OCI-LY1 (cell line): Measurements from ENCODE around the gene PCSK6.

Experiments
- H2AFZ ChIP-seq: fragments of 200-600 bp; sonication (generic), shearing (Covaris generic); 2 replicates; pipeline ENCODE4 v1.6.0; 2014; ENCODE audit warnings: antibody characterized with exemption, mild to moderate bottlenecking, low read length
- H3F3A ChIP-seq: fragments of 200-600 bp; sonication (generic), shearing (Covaris generic); 2 replicates; pipeline ENCODE4 v1.6.0; 2014; ENCODE audit warnings: mild to moderate bottlenecking, antibody characterized with exemption, low read length, moderate library complexity; ENCODE audit not compliant: insufficient read depth
- H3K27ac ChIP-seq: fragments of 200-600 bp; sonication (generic); 2 replicates; pipeline ENCODE4 v1.5.1; 2014; ENCODE audit warnings: low read length, mixed run types, mild to moderate bottlenecking, low read depth; ENCODE audit not compliant: poor library complexity, severe bottlenecking
- H3K27me3 ChIP-seq: fragments of 200-600 bp; sonication (generic); 2 replicates; pipeline ENCODE4 v1.6.0; 2014; ENCODE audit warnings: antibody characterized with exemption, mild to moderate bottlenecking, low read length, moderate library complexity; ENCODE audit not compliant: insufficient read depth
- H3K36me3 ChIP-seq: fragments of 200-600 bp; sonication (generic); 2 replicates; pipeline ENCODE4 v1.6.1; 2014; ENCODE audit warnings: mild to moderate bottlenecking, antibody characterized with exemption, low read length, moderate library complexity, mixed read lengths; ENCODE audit not compliant: insufficient read depth
- H3K4me1 ChIP-seq: fragments of 200-600 bp; sonication (generic); 2 replicates; pipeline ENCODE4 v1.5.1; 2014; ENCODE audit warnings: mild to moderate bottlenecking, low read length, moderate library complexity; ENCODE audit not compliant: insufficient read depth, severe bottlenecking
- H3K4me2 ChIP-seq: fragments of 200-600 bp; sonication (generic), shearing (Covaris generic); 2 replicates; pipeline ENCODE4 v1.6.1; 2014; ENCODE audit warnings: low read length
- H3K4me3 ChIP-seq: fragments of 200-600 bp; sonication (generic); 2 replicates; pipeline ENCODE4 v1.5.1; 2014; ENCODE audit warnings: low read length, low read depth, mild to moderate bottlenecking, mixed read lengths; ENCODE audit not compliant: poor library complexity, severe bottlenecking
- H3K79me2 ChIP-seq: fragments of 200-600 bp; shearing (Covaris generic); 2 replicates; pipeline ENCODE4 v1.6.1; 2016; ENCODE audit warnings: mixed run types, low read length, mixed read lengths; ENCODE audit not compliant: insufficient read depth
- H3K9ac ChIP-seq: fragments of 200-600 bp; sonication (generic), shearing (Covaris generic); 2 replicates; pipeline ENCODE4 v1.6.1; 2014; ENCODE audit warnings: mild to moderate bottlenecking, low read length, mixed read lengths
- H3K9me2 ChIP-seq: fragments of 200-600 bp; sonication (generic), shearing (Covaris generic); 2 replicates; pipeline ENCODE4 v1.6.1; 2014; ENCODE audit warnings: low read depth, mild to moderate bottlenecking, low read length, mixed read lengths
- H3K9me3 ChIP-seq: fragments of 200-600 bp; shearing (Covaris generic); 2 replicates; pipeline ENCODE4 v1.6.1; 2014; ENCODE audit warnings: low read length, mixed read lengths
- H4K20me1 ChIP-seq: fragments of 200-600 bp; sonication (generic), shearing (Covaris generic); 2 replicates; pipeline ENCODE4 v1.6.0; 2016; ENCODE audit warnings: mild to moderate bottlenecking, low read length; ENCODE audit not compliant: insufficient read depth
- CTCF ChIP-seq: fragments of 200-600 bp; sonication (generic), shearing (Covaris generic); IDR thresholded peaks from 2 replicates; pipeline ENCODE4 v1.5.1; 2017; ENCODE audit warnings: mild to moderate bottlenecking, antibody characterized with exemption, low read length, moderate library complexity, mixed read lengths
- EZH2 ChIP-seq: fragments of 200-600 bp; sonication (generic), shearing (Covaris generic); IDR thresholded peaks from 2 replicates; pipeline ENCODE4 v1.8.0; 2017; ENCODE audit warnings: borderline replicate concordance, mixed run types, mild to moderate bottlenecking, antibody characterized with exemption, low read length, moderate library complexity, mixed read lengths

The PCSK6 gene

GRCh38 chr15:101381671-101382212 is 107.8 kb downstream of the PCSK6 start:
- no peaks in the 10 kb centered on the region for H3K9me2 ChIP-seq
- H2AFZ ChIP-seq = no peak overlapping the region
- H3K79me2 ChIP-seq = no peaks in the 10 kb centered on the region
- H3K4me3 ChIP-seq = no peak overlapping the region
- no peaks in the 10 kb centered on the region for H3K9me3 ChIP-seq
- H3K27me3 ChIP-seq = 0 out of 2 replicates have a peak, but pooled peaks cover 9% of the 10 kb centered on the region
- H3F3A ChIP-seq = no peaks in the 10 kb centered on the region
- TF ChIP-seq EZH2 (no peak), CTCF (no peak)
- H3K4me2 ChIP-seq = no peak overlapping the region
- H3K36me3 ChIP-seq = no peaks in the 10 kb centered on the region
- no peaks in the 10 kb centered on the region for H4K20me1 ChIP-seq
- H3K27ac ChIP-seq = no peak overlapping the region
- no peak overlapping the region for H3K9ac ChIP-seq
- no peaks in the 10 kb centered on the region for H3K4me1 ChIP-seq

- no peaks in the 10 kb centered on the region for H3K9me2 ChIP-seq
- H4K20me1 ChIP-seq = no peaks in the 10 kb centered on the region
- no peak overlapping the region for H3K4me2 ChIP-seq
- H3K9ac ChIP-seq = no peak overlapping the region
- no peak overlapping the region for H2AFZ ChIP-seq
- H3F3A ChIP-seq = no peaks in the 10 kb centered on the region
- TF ChIP-seq CTCF (no peak), EZH2 (no peak)
- H3K27ac ChIP-seq = no peak overlapping the region
- 0 out of 2 replicates have a peak, but pooled peaks cover 9% of the 10 kb centered on the region for H3K27me3 ChIP-seq
- no peaks in the 10 kb centered on the region for H3K9me3 ChIP-seq
- no peaks in the 10 kb centered on the region for H3K79me2 ChIP-seq
- no peak overlapping the region for H3K4me3 ChIP-seq
- no peaks in the 10 kb centered on the region for H3K4me1 ChIP-seq
- no peaks in the 10 kb centered on the region for H3K36me3 ChIP-seq
Observed at GRCh38 chr15:101380146-101380545, 109.4 kb downstream of the PCSK6 start.

- H3K79me2 ChIP-seq = no peaks in the 10 kb centered on the region
- no peak overlapping the region for H2AFZ ChIP-seq
- no peak overlapping the region for H3K9ac ChIP-seq
- H3K4me2 ChIP-seq = no peak overlapping the region
- no peaks in the 10 kb centered on the region for H3K9me2 ChIP-seq
- no peak overlapping the region for H3K4me3 ChIP-seq
- 0 out of 2 replicates have a peak, but pooled peaks cover 9% of the 10 kb centered on the region for H3K27me3 ChIP-seq
- no peak overlapping the region for H3K27ac ChIP-seq
- no peaks in the 10 kb centered on the region for H3F3A ChIP-seq
- TF ChIP-seq EZH2 = no peak
- H4K20me1 ChIP-seq = no peaks in the 10 kb centered on the region
- H3K9me3 ChIP-seq = no peaks in the 10 kb centered on the region
- no peaks in the 10 kb centered on the region for H3K36me3 ChIP-seq
- H3K4me1 ChIP-seq = no peaks in the 10 kb centered on the region
Observed at GRCh38 chr15:101379647-101380046, 109.9 kb downstream of the PCSK6 start.

- H2AFZ ChIP-seq = no peak overlapping the region
- H3F3A ChIP-seq = no peaks in the 10 kb centered on the region
- H3K27ac ChIP-seq = no peak overlapping the region
- H3K9me2 ChIP-seq = no peaks in the 10 kb centered on the region
- no peaks in the 10 kb centered on the region for H4K20me1 ChIP-seq
- TF ChIP-seq CTCF (no peak), EZH2 (no peak)
- no peak overlapping the region for H3K4me3 ChIP-seq
- no peaks in the 10 kb centered on the region for H3K4me1 ChIP-seq
- no peak overlapping the region for H3K9ac ChIP-seq
- no peaks in the 10 kb centered on the region for H3K9me3 ChIP-seq
- 0 out of 2 replicates have a peak, but pooled peaks cover 4% of the 10 kb centered on the region for H3K27me3 ChIP-seq
- no peak overlapping the region for H3K4me2 ChIP-seq
- H3K36me3 ChIP-seq = no peaks in the 10 kb centered on the region
- no peaks in the 10 kb centered on the region for H3K79me2 ChIP-seq
Observed at GRCh38 chr15:101378879-101379278, 110.6 kb downstream of the PCSK6 start.
